GM21737 (cell line): ENCODE measurements around the gene PKIB.

Source experiments
- ATAC-seq: cut with Tn5 transposase; IDR thresholded peaks from one replicate; pipeline ENCODE4 v1.9.1; 2021; ENCODE audit warnings: mild to moderate bottlenecking, moderate library complexity; ENCODE audit not compliant: unreplicated experiment

The PKIB gene

GRCh38 chr6:122702841-122703240 lies 92.6 kb downstream of the PKIB start:
- ATAC-seq, result no peak

GRCh38 chr6:122704066-122704465 lies 93.9 kb downstream of the PKIB start:
- ATAC-seq, result no peak

- ATAC-seq, result no peak
Measured at GRCh38 chr6:122709922-122710512, 99.8 kb downstream of the PKIB start.

GRCh38 chr6:122710908-122711635 lies 100.9 kb downstream of the PKIB start:
- ATAC-seq, result no peak

- no peak for ATAC-seq
Measured at GRCh38 chr6:122712093-122712447, 101.9 kb downstream of the PKIB start.

- ATAC-seq, result no peak
Measured at GRCh38 chr6:122712448-122713137, 102.4 kb downstream of the PKIB start.

- no peak for ATAC-seq
Measured at GRCh38 chr6:122713138-122713537, 102.9 kb downstream of the PKIB start.

GRCh38 chr6:122714059-122714458 lies 103.9 kb downstream of the PKIB start:
- no peak for ATAC-seq

GRCh38 chr6:122715725-122716124 lies 105.5 kb downstream of the PKIB start:
- no peak for ATAC-seq

GRCh38 chr6:122717350-122717749 lies 107.1 kb downstream of the PKIB start:
- ATAC-seq, result no peak

- ATAC-seq, result no peak
Measured at GRCh38 chr6:122718616-122719015, 108.4 kb downstream of the PKIB start.

- no peak for ATAC-seq
Measured at GRCh38 chr6:122719176-122719575, 109.0 kb downstream of the PKIB start.

GRCh38 chr6:122722746-122723145 lies 112.5 kb downstream of the PKIB start:
- no peak for ATAC-seq

- ATAC-seq, result no peak
Measured at GRCh38 chr6:122726649-122727048, 116.4 kb downstream of the PKIB start.

GRCh38 chr6:122727244-122727643 lies 117.0 kb downstream of the PKIB start:
- no peak for ATAC-seq

- ATAC-seq, result no peak
Measured at GRCh38 chr6:122730334-122730733, 120.1 kb downstream of the PKIB start.

GRCh38 chr6:122730775-122731386 lies 120.7 kb downstream of the PKIB start:
- ATAC-seq, result peak; percentile 64

GRCh38 chr6:122733259-122733658 lies 123.1 kb downstream of the PKIB start:
- ATAC-seq, result no peak

GRCh38 chr6:122734529-122735395 lies 124.6 kb downstream of the PKIB start:
- no peak for ATAC-seq

- no peak for ATAC-seq
Measured at GRCh38 chr6:122735582-122735981, 125.4 kb downstream of the PKIB start.

- ATAC-seq, result no peak
Measured at GRCh38 chr6:122736163-122736562, 126.0 kb downstream of the PKIB start.
